UCSD-AML1 (cell line): ENCODE data around the gene VANGL1.
A peak's percentile ranks its signal among the peaks of the same experiment; 100 is the strongest.

Source experiments
- DNase-seq: peaks from one replicate; lab custom pipeline; 2025; ENCODE audit not compliant: unreplicated experiment; lab: John Stamatoyannopoulos, UW

The VANGL1 gene

GRCh38 chr1:115666702-115667101 is 24.9 kb downstream of the VANGL1 start:
- no peak for DNase-seq

- peak; percentile 30 for DNase-seq
Observed at GRCh38 chr1:115668579-115668978, 26.8 kb downstream of the VANGL1 start.

GRCh38 chr1:115669002-115669673 is 27.4 kb downstream of the VANGL1 start:
- DNase-seq: no peak

GRCh38 chr1:115669886-115670285 is 28.1 kb downstream of the VANGL1 start:
- no peak for DNase-seq

- DNase-seq: peak; percentile 73
Observed at GRCh38 chr1:115670476-115671175, 28.9 kb downstream of the VANGL1 start.

GRCh38 chr1:115671176-115671934 is 29.6 kb downstream of the VANGL1 start:
- no peak for DNase-seq

GRCh38 chr1:115672224-115673009 is 30.6 kb downstream of the VANGL1 start:
- no peak for DNase-seq

GRCh38 chr1:115676498-115677181 is 34.9 kb downstream of the VANGL1 start:
- DNase-seq: no peak

GRCh38 chr1:115677182-115677555 is 35.4 kb downstream of the VANGL1 start:
- DNase-seq: no peak

- DNase-seq: no peak
Observed at GRCh38 chr1:115677565-115677964, 35.8 kb downstream of the VANGL1 start.

- DNase-seq: no peak
Observed at GRCh38 chr1:115678141-115678540, 36.4 kb downstream of the VANGL1 start.

- no peak for DNase-seq
Observed at GRCh38 chr1:115679141-115679611, 37.4 kb downstream of the VANGL1 start.

GRCh38 chr1:115680730-115681111 is 39.0 kb downstream of the VANGL1 start:
- DNase-seq: no peak

- no peak for DNase-seq
Observed at GRCh38 chr1:115682792-115683191, 41.0 kb downstream of the VANGL1 start.

GRCh38 chr1:115685029-115685705 is 43.4 kb downstream of the VANGL1 start:
- DNase-seq: no peak

GRCh38 chr1:115687744-115688143 is 46.0 kb downstream of the VANGL1 start:
- no peak for DNase-seq

GRCh38 chr1:115690972-115691371 is 49.2 kb downstream of the VANGL1 start:
- no peak for DNase-seq

GRCh38 chr1:115692224-115692623 is 50.5 kb downstream of the VANGL1 start:
- no peak for DNase-seq

GRCh38 chr1:115694805-115695204 is 53.0 kb downstream of the VANGL1 start:
- no peak for DNase-seq

- DNase-seq: no peak
Observed at GRCh38 chr1:115697619-115698018, 55.8 kb downstream of the VANGL1 start.
